Esophagus squamous epithelium (tissue), 5 donors: ENCODE measurements around the gene CWC27. TPM values are rescaled to one million over a fixed set of nuclear protein-coding genes. Genes with fewer than 3 reads are reported as not detected.

ENCODE experiments used
- DNase-seq: peaks from one replicate; lab custom pipeline; 2025; lab: John Stamatoyannopoulos, UW
- H3K27ac ChIP-seq, 4 donors: fragments of 200-600 bp; sonication (generic); one replicate each; pipeline ENCODE4 v1.5.1; 2016 to 2019; ENCODE audit warnings: mild to moderate bottlenecking in 1 of 4
- H3K27me3 ChIP-seq, 4 donors: fragments of 200-600 bp; sonication (generic); 1 replicate in 3 of 4; 2 replicates in 1 of 4; pipeline versions ENCODE4 v1.5.1 to v1.6.0; 2017 to 2021; ENCODE audit warnings: antibody characterized with exemption in 1 of 4
- H3K36me3 ChIP-seq, 3 donors: fragments of 200-600 bp; sonication (generic); one replicate each; pipeline ENCODE4 v1.5.1; 2016 to 2019
- H3K4me1 ChIP-seq, 3 donors: fragments of 200-600 bp; sonication (generic); one replicate each; pipeline ENCODE4 v1.5.1; 2017 to 2019
- H3K4me3 ChIP-seq, 4 donors: fragments of 200-600 bp; sonication (generic); 1 replicate in 3 of 4; 2 replicates in 1 of 4; pipeline ENCODE4 v1.5.1; 2016 to 2019; ENCODE audit warnings: mild to moderate bottlenecking in 2 of 4, moderate library complexity in 1 of 4
- H3K9me3 ChIP-seq, 3 donors: fragments of 200-600 bp; sonication (generic); one replicate each; pipeline ENCODE4 v1.5.1; 2016 to 2019
- CTCF ChIP-seq, 6 experiments: fragments of 450-650 bp in 4 of 6; fragments of 200-600 bp in 2 of 6; sonication (generic) in 2 of 6; IDR thresholded peaks; one replicate each; pipeline ENCODE4 v1.5.1; 2016 to 2019; ENCODE audit warnings: antibody characterized with exemption in 6 of 6, mild to moderate bottlenecking in 4 of 6, moderate library complexity in 4 of 6
- POLR2A ChIP-seq, 4 donors: fragments of 450-650 bp; IDR thresholded peaks; one replicate each; pipeline ENCODE4 v1.6.1; 2017; ENCODE audit warnings: antibody characterized with exemption in 4 of 4, mild to moderate bottlenecking in 4 of 4, moderate library complexity in 3 of 4
- WGBS, 2 donors: methylation state at CpG; one replicate each; pipeline ENCODE4 v1.1.5; 2018; 5-methylcytosine and 5-hydroxymethylcytosine counted together
- intact Hi-C: fragments of 100-400 bp; cut with DNase I; formaldehyde crosslinking; loops from one replicate; pipeline ENCODE4 v1.15.0; 2022
- total RNA-seq, 4 donors: library from RNA; depleted of rRNA; stranded (reverse); fragments of >200 nt; gene quantifications; one replicate each; pipeline ENCODE4 v1.1.0, GENCODE V29; 2016
- donor health status: DM: yes; HTN: yes; CAD: no.

Gene CWC27
- total RNA-seq, 4 donors from 2014 or later: 9.9 to 15.6 (median 12.1) TPM

GRCh38 chr5:64775291-64775690, 6.6 kb downstream of the CWC27 start:
- 65 to 77% methylated on average over 1 of the region's 1 CpG for WGBS, 2 donors
- H3K9me3 ChIP-seq: no peaks in the 10 kb centered on the region
- H3K4me1 ChIP-seq: peaks cover 0 to 14% (median 2%) of the 10 kb centered on the region in 3 donors
- no peak for DNase-seq
- no peak for TF ChIP-seq POLR2A (IDR thresholded peaks at IDR 0.05)
- no peak for TF ChIP-seq CTCF (IDR thresholded peaks at IDR 0.05)
- peaks cover 0 to 20% (median 0%) of the 10 kb centered on the region in 3 donors for H3K36me3 ChIP-seq
- no peaks in the 10 kb centered on the region for H3K27me3 ChIP-seq
- intact Hi-C loops: no loop called here
- no peak overlapping the region for H3K27ac ChIP-seq
- no peak overlapping the region for H3K4me3 ChIP-seq

DNA sequence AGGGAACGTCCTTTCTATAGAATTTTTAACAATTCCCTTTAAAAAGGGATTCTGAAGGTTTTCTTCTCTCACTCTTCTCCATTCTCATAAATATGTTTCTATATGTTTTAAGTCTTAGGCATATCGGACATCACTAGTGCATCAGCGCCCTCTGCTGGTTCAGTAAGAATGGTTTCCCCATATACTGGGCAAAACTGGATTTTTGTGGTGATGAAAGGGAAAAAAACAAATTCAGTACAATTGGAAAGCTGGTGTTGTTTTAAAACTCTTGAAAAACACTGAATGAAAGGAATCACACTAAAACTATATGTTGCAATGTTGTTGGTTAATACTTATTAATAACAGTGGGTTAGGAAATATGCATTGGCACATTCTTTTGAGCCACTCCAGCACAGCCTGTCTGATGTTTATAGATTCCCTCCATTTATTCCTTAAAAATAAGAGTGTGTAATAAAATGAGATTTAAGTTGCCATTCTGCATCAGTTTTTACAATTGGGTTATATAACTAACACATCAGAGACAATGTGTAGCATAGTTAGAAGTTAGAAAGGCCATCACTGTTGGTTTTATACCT, 15.8 kb downstream of the CWC27 start:
- Histone ChIP-seq H3K9me3 (no peaks in the 10 kb centered on the region), H3K4me3 (no peak overlapping the region), H3K27me3 (no peaks in the 10 kb centered on the region), H3K27ac (no peak overlapping the region), H3K36me3 (peaks cover 0 to 31% (median 0%) of the 10 kb centered on the region in 3 donors), H3K4me1 (no peaks in the 10 kb centered on the region)
- peak; percentile 42 to 84 (median 79) for TF ChIP-seq CTCF (IDR thresholded peaks at IDR 0.05)
- TF ChIP-seq POLR2A (IDR thresholded peaks at IDR 0.05): no peak
- peak; percentile 13 for DNase-seq
- 3 to 4% methylated on average over 3 of the region's 3 CpGs for WGBS, 2 donors
- intact Hi-C loops: loop anchor here (5.0 kb wide), 1 partner anchor 147 kb away; no protein-coding TSS in a partner anchor

DNA sequence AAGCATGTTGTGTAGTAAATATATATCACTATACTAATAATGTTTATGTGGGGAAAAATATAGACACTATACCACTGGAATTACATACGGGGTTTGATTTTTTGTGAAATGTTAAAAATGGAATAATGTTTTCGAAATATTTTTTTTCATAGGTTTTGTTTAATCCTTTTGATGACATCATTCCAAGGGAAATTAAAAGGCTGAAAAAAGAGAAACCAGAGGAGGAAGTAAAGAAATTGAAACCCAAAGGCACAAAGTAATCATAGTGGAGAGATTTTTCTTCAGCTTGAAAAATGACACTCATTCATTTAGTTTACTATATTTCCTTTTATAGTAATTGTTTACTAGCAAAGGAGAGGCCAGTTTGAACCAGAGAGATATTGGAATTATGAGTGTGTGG, 17.6 kb downstream of the CWC27 start:
- DNase-seq: no peak
- Histone ChIP-seq H3K9me3 (no peaks in the 10 kb centered on the region), H3K27ac (no peak overlapping the region), H3K4me3 (no peak overlapping the region), H3K27me3 (no peaks in the 10 kb centered on the region), H3K36me3 (peaks cover 0 to 41% (median 0%) of the 10 kb centered on the region in 3 donors), H3K4me1 (no peaks in the 10 kb centered on the region)
- WGBS, 2 donors: 87 to 89% methylated on average over 2 of the region's 2 CpGs
- TF ChIP-seq CTCF (IDR thresholded peaks at IDR 0.05): no peak
- TF ChIP-seq POLR2A (IDR thresholded peaks at IDR 0.05): no peak
- intact Hi-C loops: no loop called here

GRCh38 chr5:64788156-64788555, 19.4 kb downstream of the CWC27 start:
- Histone ChIP-seq H3K4me1 (no peaks in the 10 kb centered on the region), H3K27me3 (no peaks in the 10 kb centered on the region), H3K9me3 (no peaks in the 10 kb centered on the region), H3K27ac (no peak overlapping the region), H3K4me3 (no peak overlapping the region), H3K36me3 (peaks cover 0 to 34% (median 3%) of the 10 kb centered on the region in 3 donors)
- intact Hi-C loops: no loop called here
- 63 to 81% methylated on average over 2 of the region's 2 CpGs for WGBS, 2 donors
- DNase-seq: no peak
- TF ChIP-seq POLR2A (IDR thresholded peaks at IDR 0.05) (no peak), CTCF (IDR thresholded peaks at IDR 0.05) (no peak)

GRCh38 chr5:64789457-64789856, 20.7 kb downstream of the CWC27 start:
- Histone ChIP-seq H3K4me3 (no peak overlapping the region), H3K9me3 (no peaks in the 10 kb centered on the region), H3K27me3 (no peaks in the 10 kb centered on the region), H3K27ac (no peak overlapping the region), H3K36me3 (peaks cover 3 to 34% (median 3%) of the 10 kb centered on the region in 3 donors), H3K4me1 (no peaks in the 10 kb centered on the region)
- 89 to 92% methylated on average over 3 of the region's 3 CpGs for WGBS, 2 donors
- intact Hi-C loops: no loop called here
- no peak for TF ChIP-seq CTCF (IDR thresholded peaks at IDR 0.05)
- DNase-seq: no peak
